Measurements from ENCODE around the gene RPS15A.
"Not testable (repeated sequence)": the region's sequence is repeated elsewhere in the genome, so short reads cannot be mapped to it uniquely, and the experiment has no call there.

DNA sequence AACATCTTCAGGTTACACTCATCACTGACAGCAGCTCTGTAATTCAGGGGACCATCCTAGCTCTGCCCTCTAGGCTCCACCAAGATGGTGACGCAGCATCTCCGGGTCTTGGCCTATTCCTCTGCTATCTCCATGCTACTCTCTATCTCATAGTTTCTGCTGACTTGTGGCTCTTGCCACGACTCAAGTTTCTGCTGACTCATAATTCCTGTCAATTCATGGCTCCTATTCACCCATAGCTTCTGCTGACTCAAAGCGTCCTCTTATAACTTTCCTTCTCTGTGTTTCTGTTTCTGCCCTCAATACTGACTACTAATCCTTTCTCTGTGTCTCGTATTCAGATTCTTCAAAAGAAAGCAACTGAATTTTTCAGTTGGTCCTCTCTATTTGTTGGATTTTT, 27.4 kb downstream of the RPS15A start:
- TF ChIP-seq, protein P1, sequence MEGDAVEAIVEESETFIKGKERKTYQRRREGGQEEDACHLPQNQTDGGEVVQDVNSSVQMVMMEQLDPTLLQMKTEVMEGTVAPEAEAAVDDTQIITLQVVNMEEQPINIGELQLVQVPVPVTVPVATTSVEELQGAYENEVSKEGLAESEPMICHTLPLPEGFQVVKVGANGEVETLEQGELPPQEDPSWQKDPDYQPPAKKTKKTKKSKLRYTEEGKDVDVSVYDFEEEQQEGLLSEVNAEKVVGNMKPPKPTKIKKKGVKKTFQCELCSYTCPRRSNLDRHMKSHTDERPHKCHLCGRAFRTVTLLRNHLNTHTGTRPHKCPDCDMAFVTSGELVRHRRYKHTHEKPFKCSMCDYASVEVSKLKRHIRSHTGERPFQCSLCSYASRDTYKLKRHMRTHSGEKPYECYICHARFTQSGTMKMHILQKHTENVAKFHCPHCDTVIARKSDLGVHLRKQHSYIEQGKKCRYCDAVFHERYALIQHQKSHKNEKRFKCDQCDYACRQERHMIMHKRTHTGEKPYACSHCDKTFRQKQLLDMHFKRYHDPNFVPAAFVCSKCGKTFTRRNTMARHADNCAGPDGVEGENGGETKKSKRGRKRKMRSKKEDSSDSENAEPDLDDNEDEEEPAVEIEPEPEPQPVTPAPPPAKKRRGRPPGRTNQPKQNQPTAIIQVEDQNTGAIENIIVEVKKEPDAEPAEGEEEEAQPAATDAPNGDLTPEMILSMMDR (conservative IDR thresholded peaks at IDR 0.05) = not testable (repeated sequence)
- TF ChIP-seq EZH2 (IDR thresholded peaks at IDR 0.05; ENCODE audit: low read depth) = not testable (repeated sequence)

Measured in PC-9 (cell line).